Right cardiac atrium (tissue), 5 donors: ENCODE results near the gene PROX1. TPM values are rescaled to one million over a fixed set of nuclear protein-coding genes. Genes with fewer than 3 reads are reported as not detected.
"Not testable (repeated sequence)": the region's sequence is repeated elsewhere in the genome, so short reads cannot be mapped to it uniquely, and the experiment has no call there.

Experiments
- ATAC-seq, 2 donors: fragments of 200-7000 bp; cut with Tn5 transposase; one replicate each; pipeline versions ENCODE4 v1.8.0 to v1.9.1; 2020; ENCODE audit warnings: moderate library complexity in 2 of 2, mild to moderate bottlenecking in 1 of 2
- DNase-seq, 3 donors: peaks; one replicate each; pipeline ENCODE4 v3.0.0-alpha.2; 2020
- H3K27ac ChIP-seq: one replicate; pipeline ENCODE4 v1.5.1; 2013; ENCODE audit warnings: mild to moderate bottlenecking, low read length, control low read depth, moderate library complexity
- H3K27me3 ChIP-seq: one replicate; pipeline ENCODE4 v1.6.1; 2013; ENCODE audit not compliant: control insufficient read depth, insufficient read depth
- H3K4me1 ChIP-seq: one replicate; pipeline ENCODE4 v1.6.1; 2013; ENCODE audit warnings: low read length; ENCODE audit not compliant: control insufficient read depth, insufficient read depth
- H3K4me3 ChIP-seq: one replicate; pipeline ENCODE4 v1.5.1; 2013; ENCODE audit warnings: low read length, control low read depth
- H3K9me3 ChIP-seq: one replicate; pipeline ENCODE4 v1.6.1; 2013; ENCODE audit warnings: low read length; ENCODE audit not compliant: control insufficient read depth
- WGBS: extraction: QIAGEN DNeasy Blood & Tissue Kit; methylation state at CpG from one replicate; pipeline ENCODE4 v1.1.7; 2013; 5-methylcytosine and 5-hydroxymethylcytosine counted together
- intact Hi-C, 4 donors: fragments of 100-400 bp; cut with DNase I; formaldehyde crosslinking; loops; one replicate each; pipeline versions ENCODE4 v1.11.0 to v1.14.0; 2022 to 2023
- polyA plus RNA-seq: library from polyadenylated mRNA; stranded (reverse); fragments of 200-250 nt; gene quantifications from one replicate; pipeline ENCODE4 v1.2.3, GENCODE V29; 2013
- total RNA-seq, 4 donors: library from RNA; stranded (reverse); fragmentation: NEBNext Ultra II Directional; extraction: Animal tissue kit (Norgen Biotek cat#: 25700); gene quantifications; one replicate each; pipeline ENCODE4 v1.2.1, GENCODE V29; 2021
- donor health status: healthy with polysubstance abuse.
- donor health status: DM: no; HTN: yes; CAD: no.
- donor health status: DM: no; HTN: no; CAD: no.
- donor health status: DM: no; HTN: yes; CAD: no; lungs with severe emphysema.
- donor health status: DM: yes; HTN: yes; CAD: no.

The PROX1 gene
- total and polyA plus RNA-seq, 5 donors, result 14.6 to 98.8 (median 86.4) TPM

- Histone ChIP-seq H3K9me3 (no peaks in the 10 kb centered on the region), H3K27me3 (no peaks in the 10 kb centered on the region), H3K4me3 (no peak overlapping the region), H3K27ac (no peak overlapping the region), H3K4me1 (no peaks in the 10 kb centered on the region)
- ATAC-seq (no peak), DNase-seq (no peak)
- 47% methylated on average over 5 of the region's 5 CpGs for WGBS
- intact Hi-C loops, result no loop called here
Observed at GRCh38 chr1:214075305-214075998, 87.7 kb downstream of the PROX1 start.

GRCh38 chr1:214075999-214076707, 88.4 kb downstream of the PROX1 start:
- no peak for DNase-seq
- intact Hi-C loops, result no loop called here
- no peaks in the 10 kb centered on the region for H3K27me3 ChIP-seq
- no peaks in the 10 kb centered on the region for H3K4me1 ChIP-seq
- no peak overlapping the region for H3K4me3 ChIP-seq
- no peak for ATAC-seq
- WGBS, result 46% methylated on average over 16 of the region's 16 CpGs
- no peaks in the 10 kb centered on the region for H3K9me3 ChIP-seq
- H3K27ac ChIP-seq, result no peak overlapping the region

GRCh38 chr1:214076708-214077065, 88.9 kb downstream of the PROX1 start:
- Histone ChIP-seq H3K27me3 (no peaks in the 10 kb centered on the region), H3K4me1 (no peaks in the 10 kb centered on the region), H3K27ac (no peak overlapping the region), H3K9me3 (no peaks in the 10 kb centered on the region), H3K4me3 (no peak overlapping the region)
- intact Hi-C loops, result no loop called here
- WGBS, result 67% methylated on average over 7 of the region's 7 CpGs
- no peak for DNase-seq
- ATAC-seq, result no peak

GRCh38 chr1:214078950-214079349, 91.2 kb downstream of the PROX1 start:
- ATAC-seq (no peak), DNase-seq (no peak)
- intact Hi-C loops, result no loop called here
- H3K27ac ChIP-seq, result no peak overlapping the region
- H3K4me3 ChIP-seq, result no peak overlapping the region
- H3K27me3 ChIP-seq, result no peaks in the 10 kb centered on the region
- whole genome bisulfite sequencing, result 74% methylated on average over 3 of the region's 3 CpGs
- H3K4me1 ChIP-seq, result no peaks in the 10 kb centered on the region
- no peaks in the 10 kb centered on the region for H3K9me3 ChIP-seq

- DNase-seq (no peak), ATAC-seq (no peak)
- no peaks in the 10 kb centered on the region for H3K9me3 ChIP-seq
- intact Hi-C loops, result no loop called here
- H3K27me3 ChIP-seq, result no peaks in the 10 kb centered on the region
- no peak overlapping the region for H3K27ac ChIP-seq
- WGBS, result 85% methylated on average over 2 of the region's 2 CpGs
- no peaks in the 10 kb centered on the region for H3K4me1 ChIP-seq
- no peak overlapping the region for H3K4me3 ChIP-seq
Observed at GRCh38 chr1:214085325-214085724, 97.6 kb downstream of the PROX1 start.

- DNase-seq (no peak), ATAC-seq (no peak)
- intact Hi-C loops, result no loop called here
- Histone ChIP-seq H3K4me3 (no peak overlapping the region), H3K27ac (no peak overlapping the region), H3K4me1 (no peaks in the 10 kb centered on the region), H3K9me3 (no peaks in the 10 kb centered on the region), H3K27me3 (no peaks in the 10 kb centered on the region)
- 88% methylated on average over 5 of the region's 5 CpGs for WGBS
Observed at GRCh38 chr1:214086945-214087344, 99.2 kb downstream of the PROX1 start.

- ATAC-seq, H3K9me3 ChIP-seq, H3K4me3 ChIP-seq, intact Hi-C loops, H3K27ac ChIP-seq, H3K27me3 ChIP-seq, DNase-seq, H3K4me1 ChIP-seq: not testable (repeated sequence)
- WGBS, result 80% methylated on average over 2 of the region's 2 CpGs
Observed at GRCh38 chr1:214089003-214089402, 101.2 kb downstream of the PROX1 start.
